Stimulated activated CD8-positive, alpha-beta memory T cell treated with anti-CD3 and anti-CD28 coated beads, Interleukin-12 subunit alpha, Interleukin-12 subunit beta, amount 100 ng/mL, for 1 hour (primary cell): ENCODE results near the gene ITGA2B.
"Not testable (repeated sequence)": the region's sequence is repeated elsewhere in the genome, so short reads cannot be mapped to it uniquely, and the experiment has no call there.

Experiments
- DNase-seq: peaks from one replicate; pipeline ENCODE4 v3.0.0-alpha.2; 2020; ENCODE audit warnings: low read depth

Gene ITGA2B

DNA sequence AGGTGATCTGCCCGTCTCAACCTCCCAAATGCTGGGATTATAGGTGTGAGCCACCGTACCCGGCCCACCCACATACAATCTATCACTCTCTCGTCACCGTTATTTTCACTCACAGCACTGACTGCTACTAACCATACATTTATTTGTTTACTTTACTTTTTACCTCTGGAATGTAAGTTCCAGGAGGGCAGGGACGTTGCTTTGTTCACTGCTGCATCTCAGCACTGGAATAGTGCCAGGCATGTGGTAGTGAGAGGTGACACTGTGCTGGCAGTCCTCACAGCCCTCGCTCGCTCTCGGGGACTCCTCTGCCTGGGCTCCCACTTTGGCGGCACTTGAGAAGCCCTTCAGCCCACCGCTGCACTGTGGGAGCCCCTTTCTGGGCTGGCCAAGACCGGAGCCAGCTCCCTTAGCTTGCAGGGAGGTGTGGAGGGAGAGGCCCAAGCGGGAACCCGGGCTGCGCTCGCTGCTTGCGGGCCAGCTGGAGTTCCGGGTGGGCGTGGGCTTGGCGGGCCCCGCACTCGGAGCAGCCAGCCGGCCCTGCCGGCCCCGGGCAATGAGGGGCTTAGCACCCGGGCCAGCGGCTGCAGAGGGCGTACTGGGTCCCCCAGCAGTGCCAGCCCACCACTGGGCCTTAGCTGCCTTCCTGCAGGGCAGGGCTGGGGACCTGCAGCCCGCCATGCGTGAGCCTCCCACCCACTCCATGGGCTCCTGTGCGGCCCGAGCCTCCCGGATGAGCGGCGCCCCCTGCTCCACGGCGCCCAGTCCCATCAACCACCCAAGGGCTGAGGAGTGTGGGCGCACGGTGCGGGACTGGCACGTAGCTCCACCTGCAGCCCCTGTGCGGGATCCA is 20.8 kb downstream of the ITGA2B start:
- DNase-seq: not testable (repeated sequence)

DNA sequence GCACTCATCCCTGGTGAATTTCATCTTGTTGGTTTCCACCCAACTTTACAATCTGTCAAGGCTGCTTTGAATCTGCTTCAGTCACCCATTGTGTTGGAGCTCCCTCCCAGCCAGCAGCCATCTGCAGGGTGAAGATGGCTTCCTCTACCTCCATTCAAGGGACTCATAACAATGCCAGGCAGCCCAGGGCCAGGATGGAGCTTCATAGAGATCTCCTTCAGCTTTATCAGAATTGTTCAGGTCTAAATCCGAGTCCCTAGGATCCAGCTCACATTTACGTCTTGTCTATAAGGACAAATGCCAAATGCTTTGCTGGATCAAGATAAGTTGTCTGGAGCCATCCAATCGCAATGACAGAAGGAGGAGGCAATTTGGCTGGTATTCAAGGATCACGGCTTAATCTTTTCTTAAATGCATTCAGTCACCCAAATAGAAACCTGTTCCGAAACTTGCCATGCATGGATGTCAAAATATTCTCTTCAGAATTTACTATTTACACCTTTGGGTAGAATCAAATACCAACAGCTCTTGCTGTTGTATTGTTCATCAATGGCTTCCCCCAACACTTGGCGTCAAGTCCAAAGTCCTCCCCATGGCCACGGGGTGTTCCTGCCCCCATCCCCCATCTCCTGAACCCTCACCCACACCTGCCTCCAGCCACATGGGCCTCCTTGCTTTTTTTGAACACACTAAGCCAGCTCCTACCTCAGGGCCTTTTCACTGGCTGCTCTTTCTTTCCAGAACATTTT is 22.0 kb downstream of the ITGA2B start:
- no peak for DNase-seq

DNA sequence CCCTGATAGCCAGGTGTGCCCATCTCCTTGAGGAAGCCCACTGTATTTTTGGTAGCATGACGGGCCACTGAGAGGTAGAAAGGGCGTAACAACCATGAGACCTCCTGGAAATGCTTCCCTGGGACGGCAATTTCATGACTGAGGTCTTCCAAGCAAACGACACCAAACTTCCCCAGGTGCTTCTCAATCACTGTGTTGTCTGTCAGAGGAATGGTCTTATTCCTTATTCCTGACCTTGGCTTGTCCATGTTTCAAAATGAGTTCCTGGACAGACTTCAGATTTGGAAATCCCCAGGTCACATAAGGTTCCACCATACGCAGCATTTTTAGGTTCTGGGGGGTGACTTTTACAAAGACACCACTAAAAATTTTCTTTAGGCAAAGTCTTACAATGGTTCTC is 24.4 kb downstream of the ITGA2B start:
- DNase-seq: not testable (repeated sequence)

DNA sequence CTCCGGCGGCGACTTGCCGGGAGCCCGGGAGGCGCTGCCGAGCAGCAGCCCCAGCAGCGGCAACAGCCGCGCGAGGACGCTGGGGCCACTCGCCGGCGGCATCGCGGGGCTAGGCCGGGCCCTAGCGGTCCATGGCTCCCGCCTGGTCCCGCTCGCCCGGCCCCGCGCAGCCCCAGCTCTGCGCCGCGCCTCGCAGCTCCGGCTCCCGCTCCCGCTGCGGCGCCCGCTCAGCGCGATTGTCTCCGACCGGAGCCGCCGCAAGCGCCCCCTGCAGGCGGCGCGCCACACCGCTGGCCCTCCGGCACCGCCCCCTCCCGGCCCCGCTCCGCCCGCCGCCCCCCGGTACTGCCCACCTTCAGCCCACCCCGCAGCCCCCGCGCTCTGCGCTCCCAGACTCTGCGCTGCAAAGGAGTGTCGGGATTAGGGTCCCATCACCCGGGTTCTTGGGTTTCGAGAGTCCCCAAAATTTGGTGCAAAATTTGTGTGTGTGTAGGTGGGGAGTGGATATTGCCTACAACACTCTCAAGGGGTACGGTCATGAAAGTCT is 25.8 kb downstream of the ITGA2B start, which contains the start of gene FAM171A2:
FAM171A2 (minus strand) TSS at position 241 of the 547 bp plus-strand sequence; CDS start at position 102, 139 bp downstream.
- peak; percentile 31 for DNase-seq

DNA sequence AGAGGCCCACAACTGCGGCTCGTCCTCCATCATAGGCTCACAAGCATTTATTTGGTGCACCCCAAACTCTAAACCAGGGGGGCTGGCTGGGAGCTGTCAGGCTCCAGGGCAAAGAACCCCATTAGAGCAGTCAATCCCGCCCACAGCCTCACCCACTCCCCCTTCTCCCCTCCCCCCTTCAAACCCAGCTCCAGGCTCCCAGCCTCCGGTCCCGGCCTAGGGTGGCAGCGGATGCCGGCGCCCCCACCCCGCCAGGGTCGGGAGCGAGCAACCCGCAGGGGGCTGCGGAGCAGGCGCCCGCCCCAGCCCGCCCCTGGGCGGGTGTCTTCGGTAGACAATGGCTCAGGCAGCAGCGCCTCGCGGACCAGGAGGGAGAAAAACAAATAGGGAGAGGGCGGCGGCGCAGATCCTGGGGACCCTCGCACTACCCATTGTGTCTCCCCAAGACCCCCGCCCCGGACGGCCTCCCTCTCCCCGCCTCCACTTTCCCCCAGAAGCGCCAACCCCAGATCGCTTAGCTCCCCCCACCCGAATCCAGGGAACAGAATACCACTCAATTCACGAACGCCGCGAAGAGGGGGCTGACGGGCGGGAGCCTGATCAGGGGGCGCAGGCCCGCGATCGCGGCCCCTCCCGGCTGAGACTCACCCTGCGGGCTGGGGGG is 26.4 kb downstream of the ITGA2B start:
- DNase-seq: no peak

DNA sequence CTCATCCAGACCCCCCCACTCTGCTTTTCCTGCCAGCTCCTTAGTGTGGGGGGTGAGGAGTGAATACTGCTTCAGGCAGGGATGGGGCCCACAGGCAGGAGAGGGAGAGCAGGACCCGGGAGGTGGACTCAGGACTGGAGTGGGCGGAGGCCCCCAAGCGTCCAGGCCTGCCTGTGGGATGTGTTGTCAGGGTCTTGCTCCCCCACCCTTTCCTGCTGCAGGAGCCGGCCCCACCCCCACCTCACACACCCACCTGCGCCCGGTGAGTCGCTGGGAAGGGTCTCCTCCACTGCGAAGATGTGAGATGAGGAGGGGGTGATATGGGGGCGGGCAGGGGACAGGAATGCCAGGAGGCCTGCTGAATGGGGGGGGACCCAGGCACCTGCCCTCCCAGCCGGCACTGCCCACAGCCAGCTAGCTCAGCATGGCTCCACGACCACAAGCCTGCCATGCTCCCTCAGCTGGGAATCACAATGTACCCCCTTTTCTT is 26.9 kb downstream of the ITGA2B start:
- DNase-seq: no peak

DNA sequence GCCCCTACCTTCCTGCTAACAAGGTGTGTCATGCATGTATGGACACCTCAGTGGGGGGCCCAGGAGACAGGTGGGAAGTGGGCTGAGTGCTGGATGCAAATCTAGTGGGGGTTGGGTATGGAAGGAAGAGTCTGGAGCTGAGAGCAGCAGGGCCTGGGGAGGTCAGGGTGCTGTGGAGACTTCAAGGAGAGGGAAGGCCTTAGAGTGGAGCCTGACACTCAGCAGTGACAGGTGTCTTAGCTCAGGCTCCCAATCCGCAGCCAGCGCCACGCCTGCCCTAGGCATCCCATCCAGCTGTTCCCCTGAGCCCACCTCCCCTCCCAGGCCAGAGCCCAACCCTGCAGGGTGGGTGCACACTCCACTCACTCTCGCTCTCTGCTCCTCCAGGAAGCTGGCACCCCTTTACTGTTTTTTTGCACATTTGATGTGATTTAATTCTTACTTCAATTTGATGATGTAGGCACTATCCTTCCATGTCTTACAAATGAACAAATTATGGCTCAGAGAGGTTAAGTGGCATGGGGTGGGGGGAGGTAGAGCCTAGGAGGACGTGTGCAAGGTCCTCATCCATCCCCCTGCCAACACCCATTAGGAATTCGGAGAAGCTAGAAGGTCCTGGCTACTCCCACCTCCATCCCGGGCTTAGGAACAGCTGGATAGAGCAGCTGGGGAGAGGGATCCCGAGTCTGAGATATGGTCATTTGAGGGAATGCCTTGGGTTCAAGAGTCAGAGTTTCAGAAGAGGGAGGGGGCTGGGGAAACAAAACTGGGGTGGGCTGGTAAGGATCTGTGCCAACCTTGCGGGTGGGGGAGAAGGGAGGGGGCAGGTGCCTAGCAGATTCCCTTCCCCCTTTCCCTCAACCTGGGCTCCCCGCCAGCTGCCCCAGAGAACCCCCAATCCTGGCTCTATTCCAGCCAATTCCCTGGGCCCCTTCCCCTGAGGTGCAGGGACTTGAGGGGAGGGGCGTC is 27.9 kb downstream of the ITGA2B start:
- no peak for DNase-seq

DNA sequence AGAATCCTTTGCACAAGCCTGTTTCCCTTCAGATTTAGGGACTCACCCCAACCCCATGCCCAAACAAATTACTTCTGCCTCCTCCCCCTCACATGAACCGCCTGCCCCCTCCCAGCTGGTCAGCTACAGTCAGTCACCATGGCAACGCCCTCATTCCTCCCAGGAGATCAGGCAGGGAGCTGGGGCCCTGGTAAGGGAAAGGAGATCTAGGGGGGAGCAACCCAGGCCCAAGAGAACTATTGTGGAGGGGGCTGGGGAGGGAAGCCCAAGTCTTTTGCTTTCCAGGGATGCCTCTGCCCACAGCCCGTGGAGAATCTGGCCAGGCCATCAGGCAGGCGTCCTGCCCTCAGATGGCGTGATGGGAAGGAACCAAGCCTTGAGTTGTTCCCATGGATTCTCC is 28.6 kb downstream of the ITGA2B start:
- no peak for DNase-seq

DNA sequence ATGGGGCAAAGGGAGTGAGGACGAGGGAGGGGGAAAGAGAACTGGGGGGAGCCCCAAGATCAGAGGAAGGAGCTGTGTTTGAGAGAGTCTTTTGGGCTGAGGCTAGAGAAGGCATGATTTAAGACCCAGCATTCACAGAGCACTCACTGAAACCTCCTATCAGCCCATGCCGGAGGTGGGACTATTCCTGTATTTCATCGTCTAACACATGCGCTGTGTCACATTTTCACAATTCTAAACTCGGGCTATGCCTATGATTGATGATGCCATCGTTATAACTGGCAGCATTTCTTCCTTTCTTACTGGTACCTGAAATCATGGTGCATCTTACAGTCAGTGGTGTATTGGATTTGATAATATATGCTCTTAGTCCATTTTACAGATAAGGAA is 29.3 kb downstream of the ITGA2B start:
- no peak for DNase-seq

DNA sequence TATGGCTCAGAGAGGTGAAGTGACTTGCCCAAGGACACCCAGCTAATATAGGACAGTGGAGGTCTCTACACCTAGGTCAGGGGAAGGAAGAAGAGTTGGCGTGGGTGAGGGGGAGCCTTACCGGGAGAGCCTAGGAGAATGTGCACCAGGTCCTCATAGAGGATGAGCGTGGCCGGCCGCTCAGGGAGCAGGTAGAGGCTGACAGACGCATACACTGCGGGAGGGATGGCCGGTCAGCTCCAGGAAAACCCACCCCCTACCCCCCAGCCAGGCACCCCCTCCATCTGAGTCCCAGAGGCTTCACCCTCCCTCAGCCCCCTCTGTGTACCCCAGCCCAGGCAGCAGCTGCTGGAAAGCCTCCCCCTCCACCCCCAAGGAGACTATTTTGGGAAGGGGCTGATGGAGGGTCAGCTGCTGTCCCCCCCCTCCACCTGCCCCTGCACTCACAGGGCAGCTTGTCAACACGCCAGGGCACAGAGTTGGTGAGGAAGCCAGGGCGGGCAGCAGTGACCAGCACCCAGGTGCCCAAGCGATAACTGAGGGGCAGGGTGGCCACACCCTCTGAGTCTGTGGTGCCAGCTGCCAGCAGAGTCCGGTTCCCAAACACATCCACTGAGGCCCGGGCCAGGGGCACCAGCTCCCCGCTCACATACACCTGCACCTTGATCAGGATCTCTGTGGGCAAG is 29.8 kb downstream of the ITGA2B start:
- DNase-seq: no peak

DNA sequence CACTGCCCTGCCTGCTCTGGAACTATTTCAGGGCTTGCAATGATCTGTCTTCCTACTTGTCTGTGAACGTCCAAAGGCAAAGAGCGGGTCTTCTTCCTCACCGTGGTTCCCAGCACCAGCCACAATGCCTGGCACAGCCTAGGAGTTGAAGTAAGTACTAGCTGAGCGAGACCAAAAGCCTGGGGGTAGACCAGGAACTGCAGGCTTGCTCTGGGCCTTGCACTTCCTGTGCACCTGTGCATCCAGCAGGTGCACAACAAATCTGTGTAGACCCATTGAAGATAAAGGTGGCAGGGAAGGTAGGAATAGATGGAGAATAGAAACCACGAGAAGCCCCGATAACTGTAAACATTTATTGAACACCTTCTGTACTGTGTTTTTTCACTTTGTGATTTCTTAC is 30.4 kb downstream of the ITGA2B start:
- no peak for DNase-seq

DNA sequence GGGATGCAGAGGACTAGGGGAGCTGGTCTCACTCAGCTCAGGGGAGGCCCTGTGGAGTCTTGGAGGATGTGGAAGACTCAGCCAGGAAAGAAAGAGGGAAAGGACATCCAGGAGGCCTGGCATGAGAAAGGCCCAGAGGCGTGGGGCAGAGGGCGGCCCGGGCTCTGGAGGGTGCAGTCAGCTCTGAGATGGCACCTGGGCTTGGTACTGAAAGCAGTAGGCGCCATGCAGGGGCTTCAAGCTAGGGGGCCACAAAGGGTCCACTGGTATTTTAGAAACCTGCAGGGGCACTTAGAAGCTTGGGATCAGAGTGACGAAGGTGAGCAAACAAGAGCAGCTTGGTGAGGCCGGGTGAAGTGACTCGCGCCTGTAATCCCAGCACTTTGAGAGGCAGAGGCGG is 31.4 kb downstream of the ITGA2B start:
- no peak for DNase-seq

DNA sequence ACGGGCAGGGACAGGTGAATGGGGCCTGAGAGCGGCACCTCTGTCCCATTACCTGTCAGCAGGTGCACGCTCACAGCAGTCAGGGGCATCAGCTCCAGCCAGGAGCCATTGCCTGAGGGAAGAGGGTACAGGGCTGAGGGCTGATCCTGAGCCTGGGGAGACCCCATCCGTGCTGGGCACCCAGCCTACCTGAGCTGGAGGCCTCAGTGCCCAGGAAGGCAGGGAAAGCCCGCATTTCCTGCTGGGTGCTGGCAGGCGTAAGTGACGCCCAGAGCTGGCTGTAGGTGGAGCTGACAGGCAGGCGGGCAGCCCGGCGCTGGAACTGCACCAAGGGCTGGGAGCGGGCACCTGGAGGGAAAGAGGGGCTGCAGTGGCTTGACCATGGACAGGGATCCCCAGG is 33.2 kb downstream of the ITGA2B start:
- no peak for DNase-seq

DNA sequence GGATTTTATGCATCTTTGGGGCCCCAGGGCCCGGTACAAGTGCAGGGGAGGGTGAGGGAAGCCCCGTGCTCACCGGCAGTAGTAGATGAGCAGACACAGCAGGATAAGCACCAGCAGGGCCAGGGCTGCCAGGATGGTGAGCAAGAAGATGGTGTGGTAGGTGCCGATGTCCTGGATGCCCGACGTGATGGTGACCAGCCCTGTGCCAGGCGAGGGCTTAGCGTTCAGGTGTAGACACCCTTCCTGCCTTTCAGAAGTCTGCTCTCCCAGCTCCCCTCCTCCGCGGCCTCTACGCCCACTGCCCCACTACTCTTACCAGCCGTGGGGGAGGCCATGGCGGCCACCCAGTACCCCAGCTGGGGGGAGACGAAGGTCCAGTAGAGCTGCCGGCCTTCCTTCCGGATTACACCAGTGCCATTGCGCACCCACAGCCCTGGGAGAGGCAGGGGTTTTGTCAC is 33.8 kb downstream of the ITGA2B start:
- no peak for DNase-seq

DNA sequence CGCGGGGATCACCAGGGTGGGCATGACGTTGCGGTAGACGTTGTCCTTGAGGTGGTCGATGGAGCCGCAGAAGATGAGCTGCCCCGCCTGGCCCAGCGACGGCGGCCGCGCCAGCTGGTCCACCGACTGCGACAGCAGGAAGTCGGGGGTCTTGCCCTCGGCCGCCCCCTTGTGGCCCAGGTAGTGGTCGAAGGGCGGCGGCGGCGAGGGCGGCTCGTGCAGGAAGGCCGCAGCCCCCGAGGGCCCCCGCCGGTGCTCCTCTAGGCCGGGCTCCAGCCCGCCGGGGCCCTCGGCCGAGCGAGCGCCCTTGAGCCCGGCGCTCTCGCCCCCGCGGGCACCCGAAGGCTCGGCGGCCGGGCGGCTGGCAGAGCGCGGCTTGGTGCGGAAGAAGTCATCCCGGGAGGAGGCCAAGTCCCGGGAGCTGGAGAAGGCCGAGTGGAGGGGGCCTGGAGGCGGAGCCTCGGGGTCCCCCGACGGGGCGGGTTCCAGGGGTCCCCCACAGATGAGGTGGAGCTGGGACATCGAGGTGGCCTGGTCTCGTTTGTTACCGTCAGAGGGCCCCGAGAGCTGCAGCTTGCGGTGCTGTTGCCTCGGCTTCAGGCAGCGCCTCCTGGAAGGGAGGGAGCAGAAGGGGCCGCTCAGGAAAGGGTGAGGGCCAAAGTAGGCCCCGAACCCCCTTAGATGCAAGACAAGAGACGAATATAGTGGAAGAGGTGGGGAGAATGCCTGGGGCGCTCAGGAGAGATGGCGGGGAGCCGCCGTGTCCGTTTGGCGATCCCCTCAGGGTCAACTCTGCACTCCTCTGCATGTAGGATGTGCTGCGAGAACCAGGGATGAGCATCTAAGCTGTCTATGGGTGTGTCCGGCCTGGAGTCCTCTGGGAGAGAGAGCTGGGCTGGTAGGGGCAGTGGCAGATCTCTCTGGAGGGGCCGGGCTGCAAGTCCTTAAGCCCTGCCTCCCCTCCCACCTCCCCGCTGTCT is 34.6 kb downstream of the ITGA2B start:
- DNase-seq: peak; percentile 39

DNA sequence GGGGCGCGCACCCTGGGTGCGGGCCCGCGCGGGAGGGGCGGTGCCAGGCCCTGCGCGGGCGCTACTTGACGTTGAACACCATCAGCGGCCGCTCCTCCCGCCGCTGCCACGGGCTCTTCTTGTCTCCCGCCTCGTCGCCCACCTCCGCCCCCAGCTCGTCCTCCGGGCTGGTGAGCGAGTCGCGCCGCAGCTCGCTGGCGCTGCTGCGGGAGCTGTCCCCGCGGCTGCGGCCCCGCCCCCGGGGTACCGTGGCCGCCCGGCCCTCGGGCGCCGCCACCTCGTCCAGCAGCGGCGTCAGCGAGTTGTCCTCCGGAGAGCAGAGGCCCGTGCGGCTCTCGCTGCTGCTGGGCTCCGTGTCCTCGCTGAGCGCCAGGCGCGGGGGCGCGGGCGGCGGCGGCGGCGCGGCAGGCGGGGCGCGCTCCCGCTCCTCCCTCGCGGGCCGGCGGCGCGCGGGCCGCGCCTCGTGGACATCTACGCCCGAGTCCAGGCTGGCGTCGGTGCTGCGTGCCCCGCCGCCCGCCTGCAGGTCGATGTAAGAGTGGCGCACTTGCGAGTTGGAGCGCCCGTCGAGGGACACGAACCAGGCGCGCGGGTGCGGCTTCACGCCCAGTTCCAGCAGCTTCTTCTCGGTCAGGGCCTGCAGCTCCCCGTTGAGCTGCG is 35.6 kb downstream of the ITGA2B start:
- DNase-seq: no peak

DNA sequence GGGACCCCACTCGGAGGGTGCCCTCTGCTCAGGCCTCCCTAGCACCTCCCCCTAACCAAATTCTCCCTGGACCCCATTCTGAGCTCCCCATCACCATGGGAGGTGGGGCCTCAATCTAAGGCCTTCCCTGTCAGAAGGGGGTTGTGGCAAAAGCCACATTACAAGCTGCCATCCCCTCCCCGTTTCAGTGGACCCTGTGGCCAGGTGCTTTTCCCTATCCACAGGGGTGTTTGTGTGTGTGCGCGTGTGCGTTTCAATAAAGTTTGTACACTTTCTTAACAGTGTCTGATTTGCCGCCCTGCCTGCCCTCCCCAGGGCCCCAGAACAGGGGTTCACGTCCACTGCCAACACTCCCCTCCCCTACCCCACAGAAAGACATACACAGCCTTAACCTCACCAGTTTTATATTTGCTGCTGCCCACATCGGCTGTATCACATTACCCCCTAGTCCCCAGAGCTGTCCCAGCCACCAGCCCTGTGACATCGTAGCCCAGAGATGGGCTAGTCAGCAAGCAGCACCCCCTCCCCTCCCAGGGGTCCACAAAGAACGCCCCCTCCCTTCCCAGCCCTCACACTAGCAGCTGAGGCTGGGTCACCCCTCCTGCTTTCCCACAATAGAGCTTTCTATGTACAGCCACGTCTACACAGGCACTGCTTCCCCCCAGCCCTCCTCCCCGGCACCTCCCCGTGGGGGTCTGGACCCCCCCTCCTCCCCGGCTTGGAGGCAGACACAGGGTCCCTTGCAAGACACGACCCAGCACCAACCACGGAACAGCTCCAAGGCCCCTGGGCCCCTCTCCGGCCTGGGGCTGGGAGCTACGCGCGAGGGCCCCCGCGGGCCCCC is 36.4 kb downstream of the ITGA2B start:
- DNase-seq: no peak
